Bronchial epithelial cell (primary cell): ENCODE data around the gene PTPRD. TPM values are rescaled to one million over a fixed set of nuclear protein-coding genes. Genes with fewer than 3 reads are reported as not detected.
A peak's percentile ranks its signal among the peaks of the same experiment; 100 is the strongest.

ENCODE experiments used
- DNase-seq: peaks from one replicate; pipeline ENCODE4 v3.0.0-alpha.2; 2010; ENCODE audit warnings: low read depth
- FAIRE-seq: peaks from 2 replicates; lab custom pipeline; 2011; peaks lifted over from hg19 to GRCh38; lab: Jason Lieb, UNC
- H3K27me3 ChIP-seq: 2 replicates; pipeline ENCODE4 v1.5.1; 2011; ENCODE audit warnings: low read length; ENCODE audit not compliant: control insufficient read depth, insufficient read depth
- H3K36me3 ChIP-seq: 2 replicates; pipeline ENCODE4 v1.5.1; 2011; ENCODE audit warnings: low read length; ENCODE audit not compliant: control insufficient read depth, insufficient read depth
- H3K4me3 ChIP-seq: 2 replicates; pipeline ENCODE4 v1.5.1; 2011; ENCODE audit warnings: mild to moderate bottlenecking, low read depth, low read length, control low read depth
- CTCF ChIP-seq: IDR thresholded peaks from 2 replicates; pipeline ENCODE4 v1.5.1; 2011; ENCODE audit warnings: mild to moderate bottlenecking, moderate library complexity, low read length, control low read depth, inconsistent platforms; ENCODE audit not compliant: insufficient read depth, severe bottlenecking
- total RNA-seq: library from RNA; depleted of rRNA; stranded (reverse); fragments of >200 nt; gene quantifications from 2 replicates; pipeline ENCODE4 v1.2.1, GENCODE V29; 2014

The PTPRD gene
- total RNA-seq, 1 donor from 2014 or later = 2.9 TPM

GRCh38 chr9:8486095-8486494 is 2126.7 kb downstream of the PTPRD start:
- no peak overlapping the region for H3K4me3 ChIP-seq
- FAIRE-seq = no peak
- no peaks in the 10 kb centered on the region for H3K27me3 ChIP-seq
- peak; percentile 48 for TF ChIP-seq CTCF
- DNase-seq = peak; percentile 42
- no peaks in the 10 kb centered on the region for H3K36me3 ChIP-seq

- DNase-seq (no peak), FAIRE-seq (no peak)
- Histone ChIP-seq H3K4me3 (no peak overlapping the region), H3K27me3 (no peaks in the 10 kb centered on the region), H3K36me3 (no peaks in the 10 kb centered on the region)
- TF ChIP-seq CTCF = no peak
These were observed 2128.1 kb downstream of the PTPRD start for GRCh38 chr9:8484597-8485191.

GRCh38 chr9:8477450-8477849 is 2135.4 kb downstream of the PTPRD start:
- TF ChIP-seq CTCF = no peak
- FAIRE-seq = no peak

GRCh38 chr9:8474937-8475336 is 2137.9 kb downstream of the PTPRD start:
- Histone ChIP-seq H3K4me3 (no peak overlapping the region), H3K27me3 (no peaks in the 10 kb centered on the region), H3K36me3 (no peaks in the 10 kb centered on the region)
- no peak for TF ChIP-seq CTCF
- DNase-seq = no peak
- FAIRE-seq = no peak

More at GRCh38 chr9:8477450-8477849, 2135.4 kb downstream of the PTPRD start:
- H3K36me3 ChIP-seq = no peaks in the 10 kb centered on the region
- no peak for DNase-seq
- no peaks in the 10 kb centered on the region for H3K27me3 ChIP-seq
- no peak overlapping the region for H3K4me3 ChIP-seq

GRCh38 chr9:8473244-8474020 is 2139.4 kb downstream of the PTPRD start:
- H3K27me3 ChIP-seq = no peaks in the 10 kb centered on the region
- no peak for FAIRE-seq
- DNase-seq = no peak
- no peaks in the 10 kb centered on the region for H3K36me3 ChIP-seq
- no peak for TF ChIP-seq CTCF
- H3K4me3 ChIP-seq = no peak overlapping the region
